SK-N-SH (cell line): ENCODE data around the gene STMN1. TPM values are rescaled to one million over a fixed set of nuclear protein-coding genes. Genes with fewer than 3 reads are reported as not detected.

ENCODE experiments used
- CTCF ChIA-PET: fragments of 300-600, 350-600 bp; formaldehyde crosslinking; extraction: SDS; loops from one replicate; lab custom pipeline; 2021; lab: Yijun Ruan, JAX
- POLR2A ChIA-PET: fragments of 350-600 bp; sonication (Branson Sonifier 250); formaldehyde crosslinking; extraction: SDS; loops from one replicate; lab custom pipeline; 2020; ENCODE audit warnings: antibody characterized with exemption, inconsistent platforms; lab: Yijun Ruan, JAX
- DNase-seq: peaks from one replicate; pipeline ENCODE4 v3.0.0; 2012
- H2AFZ ChIP-seq: fragments of 200-600 bp; sonication (generic); 2 replicates; pipeline ENCODE4 v1.8.1; 2016; ENCODE audit warnings: antibody characterized with exemption, mild to moderate bottlenecking, low read depth
- H3F3A ChIP-seq: fragments of 200-600 bp; sonication (generic); replicated peaks from 2 replicates; pipeline ENCODE3; 2016; ENCODE audit warnings: antibody characterized with exemption, mild to moderate bottlenecking; ENCODE audit not compliant: insufficient read depth
- H3K27ac ChIP-seq, 2 experiments: fragments of 200-500 bp in 1 of 2; fragments of 200-600 bp in 1 of 2; sonication (Bioruptor generic) in 1 of 2; sonication (generic), shearing (Covaris generic) in 1 of 2; 2 replicates each; pipeline versions ENCODE4 v1.5.1 to v1.6.1; 2014 to 2016; ENCODE audit warnings: low read depth in 2 of 2, inconsistent platforms in 1 of 2, low read length in 1 of 2, mild to moderate bottlenecking in 1 of 2, mixed read lengths in 1 of 2
- H3K27me3 ChIP-seq: fragments of 200-600 bp; sonication (generic), shearing (Covaris generic); 2 replicates; pipeline ENCODE4 v1.6.1; 2016; ENCODE audit warnings: mixed run types; ENCODE audit not compliant: insufficient read depth
- H3K36me3 ChIP-seq, 2 experiments: fragments of 200-500 bp in 1 of 2; fragments of 200-600 bp in 1 of 2; sonication (Bioruptor generic) in 1 of 2; sonication (generic) in 1 of 2; replicated peaks in 1 of 2; 2 replicates each; pipeline versions ENCODE3 to v1.5.1; 2014 to 2016; ENCODE audit warnings: low read length in 1 of 2, mild to moderate bottlenecking in 1 of 2; ENCODE audit not compliant: insufficient read depth in 2 of 2, control insufficient read depth in 1 of 2
- H3K4me1 ChIP-seq, 2 experiments: fragments of 200-500 bp in 1 of 2; fragments of 200-600 bp in 1 of 2; sonication (Bioruptor generic) in 1 of 2; sonication (generic), shearing (Covaris generic) in 1 of 2; 2 replicates each; pipeline versions ENCODE4 v1.5.1 to v1.6.1; 2014 to 2016; ENCODE audit warnings: low read depth in 1 of 2, low read length in 1 of 2, mixed run types in 1 of 2; ENCODE audit not compliant: insufficient read depth in 2 of 2, control insufficient read depth in 1 of 2
- H3K4me2 ChIP-seq: fragments of 200-600 bp; sonication (generic), shearing (Covaris generic); 2 replicates; pipeline ENCODE4 v1.6.1; 2017; ENCODE audit warnings: mixed run types
- H3K4me3 ChIP-seq, 2 experiments: fragments of 200-500 bp in 1 of 2; fragments of 200-600 bp in 1 of 2; sonication (Bioruptor generic) in 1 of 2; sonication (generic), shearing (Covaris generic) in 1 of 2; 2 replicates each; pipeline versions ENCODE4 v1.5.1 to v1.8.1; 2014 to 2016; ENCODE audit warnings: low read depth in 2 of 2, inconsistent platforms in 1 of 2, low read length in 1 of 2, mild to moderate bottlenecking in 1 of 2, mixed read lengths in 1 of 2, moderate library complexity in 1 of 2
- H3K79me2 ChIP-seq: fragments of 200-600 bp; sonication (generic); 2 replicates; pipeline ENCODE4 v1.8.1; 2017; ENCODE audit warnings: mild to moderate bottlenecking; ENCODE audit not compliant: insufficient read depth
- H3K9ac ChIP-seq: fragments of 200-600 bp; sonication (generic); 2 replicates; pipeline ENCODE4 v1.6.1; 2017; ENCODE audit warnings: mixed run types
- H3K9me2 ChIP-seq: fragments of 200-600 bp; sonication (generic); 2 replicates; pipeline ENCODE4 v1.6.1; 2017; ENCODE audit warnings: mixed run types
- H3K9me3 ChIP-seq: fragments of 200-600 bp; sonication (generic); 2 replicates; pipeline ENCODE4 v1.6.1; 2017; ENCODE audit warnings: mixed run types, mild to moderate bottlenecking, moderate library complexity
- H4K20me1 ChIP-seq: fragments of 200-600 bp; sonication (generic); 2 replicates; pipeline ENCODE4 v1.6.1; 2017; ENCODE audit warnings: mild to moderate bottlenecking, mixed run types; ENCODE audit not compliant: insufficient read depth
- CHD2 ChIP-seq: fragments of 150-350 bp; IDR thresholded peaks from 2 replicates; pipeline ENCODE4 v1.6.1; 2018; ENCODE audit warnings: low read length; ENCODE audit not compliant: partially characterized antibody
- FOSL2 ChIP-seq: IDR thresholded peaks from 2 replicates; pipeline ENCODE4 v1.4.0; 2012; ENCODE audit warnings: low read depth, mild to moderate bottlenecking, moderate library complexity, borderline replicate concordance
- GABPA ChIP-seq: IDR thresholded peaks from 2 replicates; pipeline ENCODE4 v1.4.0; 2012; ENCODE audit warnings: low read depth, mild to moderate bottlenecking
- IRF3 ChIP-seq: fragments of 150-350 bp; IDR thresholded peaks from 2 replicates; pipeline ENCODE4 v1.6.1; 2016; ENCODE audit warnings: mild to moderate bottlenecking, low read depth, low read length
- NRF1 ChIP-seq: IDR thresholded peaks from 2 replicates; pipeline ENCODE4 v1.6.1; 2012; ENCODE audit warnings: low read depth, mild to moderate bottlenecking, low read length
- POLR2AphosphoS5 ChIP-seq: IDR thresholded peaks from 2 replicates; pipeline ENCODE4 v1.6.1; 2012; ENCODE audit warnings: low read depth, low read length
- RFX5 ChIP-seq: IDR thresholded peaks from 2 replicates; pipeline ENCODE4 v1.6.1; 2012; ENCODE audit warnings: mild to moderate bottlenecking, improper control_type of control experiment, low read length
- RXRA ChIP-seq: IDR thresholded peaks from 2 replicates; pipeline ENCODE4 v1.4.0; 2012; ENCODE audit warnings: low read depth, mild to moderate bottlenecking, borderline replicate concordance
- TAF1 ChIP-seq: IDR thresholded peaks from 2 replicates; pipeline ENCODE4 v1.6.1; 2012; ENCODE audit warnings: low read depth, mild to moderate bottlenecking, low read length, moderate library complexity, borderline replicate concordance
- TCF12 ChIP-seq: IDR thresholded peaks from 2 replicates; pipeline ENCODE4 v1.4.0; 2012
- TEAD4 ChIP-seq: IDR thresholded peaks from 2 replicates; pipeline ENCODE4 v1.4.0; 2012; ENCODE audit warnings: mild to moderate bottlenecking, borderline replicate concordance; ENCODE audit not compliant: insufficient read depth
- USF1 ChIP-seq: IDR thresholded peaks from 2 replicates; pipeline ENCODE4 v1.4.0; 2012; ENCODE audit warnings: low read depth, borderline replicate concordance
- polyA plus RNA-seq, 3 experiments: library from polyadenylated mRNA; depleted of rRNA; stranded (reverse); fragments of >200 nt; gene quantifications; 2 replicates each; pipeline ENCODE4 v1.2.3, GENCODE V29; 2012
- TF ChIP-seq, protein P1 (sequence below): IDR thresholded peaks from 2 replicates; pipeline ENCODE4 v1.4.0; 2012; ENCODE audit warnings: low read depth, borderline replicate concordance
- TF ChIP-seq, protein P2 (sequence below): IDR thresholded peaks from 2 replicates; pipeline ENCODE4 v1.4.0; 2012; ENCODE audit warnings: low read depth
- TF ChIP-seq, protein P3 (sequence below): fragments of 150-350 bp; IDR thresholded peaks from 2 replicates; pipeline ENCODE4 v1.6.1; 2017; ENCODE audit warnings: antibody characterized with exemption, low read length, low read depth, borderline replicate concordance

STMN1 gene
- polyA plus RNA-seq, 1 of the 3 experiments (the other 2 are of a cell fraction), result 143 TPM

DNA sequence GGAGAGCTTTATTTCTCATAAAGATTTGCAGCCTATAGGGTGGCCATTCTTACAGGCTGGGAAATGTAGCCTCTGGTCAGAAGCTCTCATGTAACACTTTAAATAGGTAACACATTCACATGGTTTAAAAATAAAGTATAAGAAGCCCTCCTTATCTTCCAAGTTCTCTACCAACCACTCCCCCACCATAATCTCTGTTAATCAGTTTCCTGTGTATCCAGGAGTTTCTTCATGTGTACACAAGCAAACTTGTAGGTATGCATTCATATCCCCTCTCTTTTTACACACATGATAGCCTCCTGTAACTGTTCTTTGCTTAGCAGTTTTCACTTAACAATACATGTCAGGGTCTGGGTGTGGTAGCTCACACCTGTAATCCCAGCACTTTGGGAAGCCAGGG is 4.9 kb upstream of the STMN1 start:
- POLR2A ChIA-PET, result no interaction called here
- no peak for TF ChIP-seq TCF12
- no peak for TF ChIP-seq RXRA
- TF ChIP-seq NRF1, result no peak
- TF ChIP-seq, protein P1, sequence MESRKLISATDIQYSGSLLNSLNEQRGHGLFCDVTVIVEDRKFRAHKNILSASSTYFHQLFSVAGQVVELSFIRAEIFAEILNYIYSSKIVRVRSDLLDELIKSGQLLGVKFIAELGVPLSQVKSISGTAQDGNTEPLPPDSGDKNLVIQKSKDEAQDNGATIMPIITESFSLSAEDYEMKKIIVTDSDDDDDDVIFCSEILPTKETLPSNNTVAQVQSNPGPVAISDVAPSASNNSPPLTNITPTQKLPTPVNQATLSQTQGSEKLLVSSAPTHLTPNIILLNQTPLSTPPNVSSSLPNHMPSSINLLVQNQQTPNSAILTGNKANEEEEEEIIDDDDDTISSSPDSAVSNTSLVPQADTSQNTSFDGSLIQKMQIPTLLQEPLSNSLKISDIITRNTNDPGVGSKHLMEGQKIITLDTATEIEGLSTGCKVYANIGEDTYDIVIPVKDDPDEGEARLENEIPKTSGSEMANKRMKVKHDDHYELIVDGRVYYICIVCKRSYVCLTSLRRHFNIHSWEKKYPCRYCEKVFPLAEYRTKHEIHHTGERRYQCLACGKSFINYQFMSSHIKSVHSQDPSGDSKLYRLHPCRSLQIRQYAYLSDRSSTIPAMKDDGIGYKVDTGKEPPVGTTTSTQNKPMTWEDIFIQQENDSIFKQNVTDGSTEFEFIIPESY, result no peak
- no peak for TF ChIP-seq FOSL2
- TF ChIP-seq POLR2AphosphoS5, result no peak
- TF ChIP-seq RFX5, result no peak
- TF ChIP-seq USF1, result no peak
- TF ChIP-seq, protein P2, sequence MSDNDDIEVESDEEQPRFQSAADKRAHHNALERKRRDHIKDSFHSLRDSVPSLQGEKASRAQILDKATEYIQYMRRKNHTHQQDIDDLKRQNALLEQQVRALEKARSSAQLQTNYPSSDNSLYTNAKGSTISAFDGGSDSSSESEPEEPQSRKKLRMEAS, result no peak
- TF ChIP-seq GABPA, result no peak
- TF ChIP-seq CHD2, result no peak
- TF ChIP-seq IRF3, result no peak
- no peak for TF ChIP-seq TAF1
- TF ChIP-seq TEAD4, result no peak
- TF ChIP-seq, protein P3, sequence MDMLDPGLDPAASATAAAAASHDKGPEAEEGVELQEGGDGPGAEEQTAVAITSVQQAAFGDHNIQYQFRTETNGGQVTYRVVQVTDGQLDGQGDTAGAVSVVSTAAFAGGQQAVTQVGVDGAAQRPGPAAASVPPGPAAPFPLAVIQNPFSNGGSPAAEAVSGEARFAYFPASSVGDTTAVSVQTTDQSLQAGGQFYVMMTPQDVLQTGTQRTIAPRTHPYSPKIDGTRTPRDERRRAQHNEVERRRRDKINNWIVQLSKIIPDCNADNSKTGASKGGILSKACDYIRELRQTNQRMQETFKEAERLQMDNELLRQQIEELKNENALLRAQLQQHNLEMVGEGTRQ, result no peak

More for the DNA sequence above, 4.9 kb upstream of the STMN1 start:
- H3K9ac ChIP-seq, result no peak overlapping the region
- no peaks in the 10 kb centered on the region for H3K27me3 ChIP-seq
- no peaks in the 10 kb centered on the region for H3K9me3 ChIP-seq
- H3K27ac ChIP-seq, result no peak overlapping the region
- no peak for DNase-seq
- H3F3A ChIP-seq, result peaks cover 13% of the 10 kb centered on the region
- H3K36me3 ChIP-seq, result no peaks in the 10 kb centered on the region
- H4K20me1 ChIP-seq, result no peaks in the 10 kb centered on the region
- peaks cover 5 to 9% of the 10 kb centered on the region in 2 experiments; a peak in 3 of 4 replicates for H3K4me1 ChIP-seq
- no peak overlapping the region for H3K4me3 ChIP-seq
- H2AFZ ChIP-seq, result no peak overlapping the region
- no peak overlapping the region for H3K4me2 ChIP-seq
- CTCF ChIA-PET, result interaction anchor here (1.5 kb wide), 1 partner anchor 16 kb away, joined by 5 read pairs; no protein-coding TSS in a partner anchor
- no peaks in the 10 kb centered on the region for H3K9me2 ChIP-seq
- H3K79me2 ChIP-seq, result no peaks in the 10 kb centered on the region
